GM21576 (cell line): ENCODE results near the gene HABP2.

Experiments used
- ATAC-seq: cut with Tn5 transposase; IDR thresholded peaks from one replicate; pipeline ENCODE4 v1.9.1; 2021; ENCODE audit warnings: mild to moderate bottlenecking, moderate library complexity; ENCODE audit not compliant: unreplicated experiment

The HABP2 gene

DNA sequence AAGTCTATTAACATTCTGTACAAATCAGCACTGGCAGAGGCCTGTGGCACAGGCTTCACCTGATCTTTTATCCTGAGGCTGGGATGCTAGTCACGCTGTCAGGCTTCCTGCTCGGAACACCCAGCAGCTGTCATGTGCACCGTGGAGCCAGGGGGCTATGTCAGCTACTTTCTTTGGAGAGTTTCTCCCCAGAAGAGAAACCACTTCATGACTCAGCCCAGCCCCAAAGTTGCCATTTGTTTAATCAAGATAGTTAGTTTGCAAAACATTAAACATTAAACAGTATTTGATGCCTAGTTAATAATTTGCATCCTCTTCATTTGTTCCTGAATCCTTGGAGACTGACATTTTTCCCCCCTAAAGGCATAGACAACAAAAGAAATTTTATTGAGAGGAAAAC lies at the start of gene HABP2:
HABP2 (plus strand) TSS at position 353 of the 400 bp plus-strand sequence. CDS start 69 bp downstream, outside the sequence.
- no peak for ATAC-seq

DNA sequence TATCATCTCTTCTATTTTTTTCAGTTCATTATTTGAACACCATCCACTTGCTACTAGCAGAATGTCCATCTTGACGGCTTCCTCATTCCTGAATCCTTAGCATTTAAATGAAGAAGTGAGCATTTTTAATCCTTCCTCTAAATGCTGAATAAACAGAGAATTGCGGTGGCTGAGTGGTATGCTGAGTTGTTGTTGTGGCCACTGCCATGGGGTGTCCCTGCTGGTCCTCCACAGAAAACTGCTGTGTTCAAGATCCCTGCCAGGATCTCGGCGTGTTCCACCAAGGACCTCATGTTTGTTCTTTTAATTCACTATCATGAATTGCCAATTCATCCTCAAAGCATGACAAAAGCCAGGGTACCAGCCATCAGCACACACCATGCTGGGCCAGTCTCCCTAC lies 48.9 kb upstream of the HABP2 start:
- ATAC-seq = no peak

DNA sequence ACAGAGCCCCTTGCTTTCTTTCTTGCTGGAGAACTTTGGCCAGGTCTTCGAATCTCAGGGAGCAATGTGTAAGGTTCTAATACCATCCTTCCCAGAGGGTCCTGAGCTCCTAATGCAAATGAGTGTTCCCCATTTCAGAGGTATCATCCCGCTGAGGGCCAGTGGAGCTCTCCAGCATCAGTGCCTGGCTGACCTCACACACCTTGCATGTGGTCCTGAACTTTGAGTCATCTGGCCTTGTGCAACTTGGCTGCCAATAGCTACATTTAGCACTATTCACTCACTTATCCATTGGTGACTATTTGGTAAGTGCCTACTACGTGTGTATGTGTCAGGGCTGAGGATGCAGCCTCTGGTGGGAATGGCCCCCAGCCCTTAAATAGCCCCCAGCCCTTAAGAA lies 48.4 kb upstream of the HABP2 start:
- ATAC-seq = no peak

DNA sequence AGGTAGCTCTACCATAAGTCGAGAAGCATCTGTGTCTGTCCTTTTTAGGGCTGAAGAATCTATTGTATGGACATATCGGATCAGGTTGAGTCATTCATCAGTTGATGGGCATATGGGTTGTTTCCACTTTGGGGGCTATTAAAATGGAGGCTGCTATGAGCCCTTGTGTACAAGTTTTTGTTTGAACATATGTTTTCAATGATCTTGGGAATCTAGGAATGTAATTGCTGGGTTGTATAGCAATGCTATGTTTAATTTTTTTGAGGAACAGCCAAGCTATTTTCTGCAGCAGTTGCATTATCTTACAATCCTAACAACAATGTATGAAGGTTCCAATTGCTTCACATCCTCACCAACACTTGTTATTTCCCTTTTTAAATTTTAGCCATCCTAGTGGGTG lies 46.4 kb upstream of the HABP2 start:
- ATAC-seq = no peak

DNA sequence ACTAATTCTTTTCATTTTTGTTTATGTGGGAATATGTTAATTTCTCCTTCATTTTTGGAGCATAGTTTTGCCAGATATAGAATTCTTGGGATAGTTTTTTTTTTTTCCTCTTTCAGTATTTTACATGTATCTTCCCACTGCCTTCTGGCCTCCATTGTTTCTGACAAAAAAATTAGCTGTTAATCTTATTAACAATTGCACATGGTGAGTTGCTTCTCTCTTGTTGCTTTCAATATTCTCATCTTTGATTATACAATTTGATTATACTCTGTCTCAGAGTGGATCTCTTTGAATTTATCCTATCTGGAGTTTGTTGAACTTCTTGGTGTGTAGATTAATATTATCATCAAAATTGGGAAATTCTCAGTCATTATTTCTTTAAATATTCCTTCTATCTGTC lies 41.4 kb upstream of the HABP2 start:
- no peak for ATAC-seq

DNA sequence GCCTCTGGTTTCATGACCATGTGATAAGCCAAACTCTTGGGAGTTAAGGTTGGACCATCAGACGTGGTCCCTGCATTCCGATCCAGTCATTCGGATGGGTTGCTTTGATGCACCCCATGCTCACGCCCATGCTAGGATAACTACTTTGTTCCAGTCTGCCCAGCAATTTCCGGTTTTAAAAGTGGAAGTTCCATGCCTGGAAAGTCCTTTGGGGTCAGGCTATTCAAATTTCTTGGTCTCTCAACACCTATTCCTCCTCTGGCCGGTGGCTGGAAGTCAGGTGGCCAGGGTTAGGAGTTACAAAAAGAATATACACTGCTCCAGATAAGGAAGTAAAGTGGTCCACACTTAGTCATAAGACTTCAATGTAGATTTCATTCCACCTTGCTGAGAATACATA lies 37.7 kb upstream of the HABP2 start:
- ATAC-seq = no peak

DNA sequence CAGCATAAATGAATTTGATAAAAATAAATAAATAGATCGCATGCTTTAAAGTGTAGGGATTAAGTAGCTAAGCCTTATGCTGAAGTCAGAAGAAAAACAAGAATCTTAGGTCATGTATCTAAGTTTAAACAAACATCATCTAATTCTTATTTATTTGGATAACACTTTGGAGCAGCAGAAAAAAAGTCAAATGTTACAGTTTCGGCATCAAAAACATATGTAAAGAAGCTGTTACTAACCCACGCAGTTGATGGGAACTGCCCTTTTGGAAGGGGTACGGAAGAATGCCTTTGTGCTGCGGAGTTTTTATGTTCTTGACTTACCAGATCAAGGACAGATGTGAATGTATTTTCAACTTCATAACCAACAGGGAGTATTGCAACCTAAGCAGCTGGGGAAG lies 37.3 kb upstream of the HABP2 start:
- ATAC-seq = no peak

DNA sequence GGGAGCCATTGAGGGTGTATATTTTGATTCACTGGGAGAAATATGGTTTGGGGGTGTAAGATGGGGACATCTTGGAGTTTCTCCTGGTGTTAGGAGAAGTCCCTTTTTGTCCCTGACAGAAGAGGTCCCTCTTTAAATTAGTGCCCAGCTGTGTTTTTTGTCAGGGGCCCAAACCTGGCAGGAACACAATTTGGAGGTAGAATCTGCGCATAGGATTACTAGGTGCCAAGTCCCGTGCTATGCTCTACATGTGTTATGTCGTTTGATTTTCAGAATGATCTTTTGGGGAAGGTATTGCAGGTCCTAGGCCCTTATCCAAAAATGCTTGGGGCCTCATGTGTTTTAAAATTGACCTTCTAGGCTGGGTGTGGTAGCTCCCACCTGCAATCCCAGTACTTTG lies 36.8 kb upstream of the HABP2 start:
- ATAC-seq = no peak

DNA sequence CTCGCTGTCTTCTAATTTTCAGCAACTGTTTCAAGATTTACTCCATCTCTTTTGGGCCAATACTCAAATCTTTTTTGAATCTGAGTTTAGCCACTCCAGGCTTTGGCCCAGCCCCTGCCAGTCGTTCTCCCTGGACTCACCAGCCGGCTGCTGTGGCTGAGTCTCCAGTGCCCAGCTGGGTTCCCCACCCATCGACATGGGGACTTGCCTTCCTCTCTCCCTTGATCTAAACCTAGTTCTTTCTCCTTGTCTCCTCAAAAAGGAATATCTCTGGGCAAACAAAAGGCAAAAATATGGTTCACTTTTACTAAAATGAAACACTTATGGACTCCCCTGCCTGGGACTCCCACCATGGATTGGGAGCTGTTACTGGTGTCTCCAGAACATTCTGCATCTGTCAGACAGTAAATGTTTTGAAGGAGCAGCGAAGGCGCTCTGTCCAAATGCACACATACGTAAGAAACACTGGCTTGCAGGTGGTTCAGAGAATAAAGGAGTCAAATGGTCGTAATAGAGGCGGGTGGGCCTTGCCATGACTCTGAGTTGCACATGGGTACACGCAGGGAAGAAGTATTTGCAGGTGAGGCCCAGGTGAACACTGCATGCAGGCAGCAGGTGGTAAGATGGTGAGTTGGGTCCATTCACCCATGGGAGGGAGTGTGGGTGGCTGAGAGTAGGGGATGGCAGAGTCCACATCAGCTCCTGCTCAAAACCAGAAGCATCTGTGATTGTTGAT lies 35.5 kb upstream of the HABP2 start:
- no peak for ATAC-seq

DNA sequence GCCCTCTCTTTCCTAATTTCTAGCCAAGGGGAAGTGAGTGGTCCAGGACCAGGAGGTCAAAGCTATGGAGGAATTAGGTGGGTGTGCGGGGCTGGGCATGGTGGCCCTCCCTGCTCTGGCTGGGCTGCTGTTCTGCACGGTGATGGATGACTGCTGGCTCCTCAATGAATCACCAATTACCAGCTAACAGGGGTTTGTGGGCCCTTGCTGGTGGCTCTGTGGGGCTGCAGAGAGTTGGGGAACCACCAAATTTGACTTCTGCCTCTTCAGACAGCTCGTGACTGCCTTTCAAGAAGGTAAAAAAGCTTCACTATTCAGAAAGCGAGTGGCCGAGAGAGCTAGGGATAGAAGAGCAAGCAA lies 35.0 kb upstream of the HABP2 start:
- ATAC-seq = no peak

DNA sequence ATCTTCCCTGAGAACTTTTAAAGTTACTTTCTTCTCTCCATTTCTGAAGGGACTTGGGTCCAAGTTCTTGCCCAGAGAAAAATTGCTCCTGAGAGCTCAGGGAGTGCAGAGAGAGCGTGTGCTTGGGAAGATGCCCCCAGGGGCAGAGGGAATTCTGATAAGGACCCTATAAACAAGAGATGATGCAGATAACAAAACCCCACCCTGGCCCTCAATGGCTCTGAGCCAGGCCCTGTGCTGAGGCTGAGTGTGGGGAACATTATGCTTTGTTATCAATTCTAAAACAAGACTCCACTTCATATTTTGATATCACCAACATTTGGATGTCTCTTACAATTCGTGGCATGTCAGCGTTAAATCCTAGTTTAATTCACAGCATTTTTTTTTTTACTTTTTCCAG lies 34.4 kb upstream of the HABP2 start:
- no peak for ATAC-seq

DNA sequence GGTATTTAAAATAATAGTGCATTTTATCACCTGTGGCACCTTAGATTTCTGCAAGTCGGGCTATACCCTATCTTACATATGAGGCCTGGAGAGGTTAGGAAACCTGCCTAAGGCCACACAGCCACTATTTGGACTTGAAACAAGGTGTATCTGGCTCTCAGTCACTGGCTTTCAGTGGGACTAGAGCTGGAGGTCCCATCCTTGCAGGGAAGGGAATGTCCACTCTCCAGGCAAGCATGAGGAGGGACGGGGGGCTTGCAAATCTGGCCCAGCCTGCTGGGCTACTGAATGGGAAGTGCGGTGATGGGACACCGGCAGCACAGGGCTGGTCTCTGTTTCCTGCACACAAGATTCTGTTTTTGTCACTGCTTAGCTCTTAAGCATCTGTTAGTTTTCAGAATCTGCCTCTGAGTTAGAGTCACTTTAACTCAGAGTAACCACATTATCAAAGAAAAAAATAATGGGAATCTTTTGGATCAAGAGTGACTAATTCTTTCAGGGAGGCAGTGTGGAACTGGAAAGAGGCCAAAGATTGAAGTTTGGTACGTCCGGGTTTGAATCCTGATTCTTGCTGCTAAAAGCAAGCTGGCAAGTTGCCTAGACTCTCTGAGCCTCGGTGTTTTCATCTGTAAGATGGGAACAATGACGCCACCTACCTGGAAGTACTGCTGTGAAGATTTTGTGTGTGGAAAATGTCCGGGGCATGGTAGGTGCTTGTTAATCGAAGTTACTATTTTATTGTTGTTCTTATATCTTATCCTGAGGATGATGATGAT lies 33.8 kb upstream of the HABP2 start:
- no peak for ATAC-seq

DNA sequence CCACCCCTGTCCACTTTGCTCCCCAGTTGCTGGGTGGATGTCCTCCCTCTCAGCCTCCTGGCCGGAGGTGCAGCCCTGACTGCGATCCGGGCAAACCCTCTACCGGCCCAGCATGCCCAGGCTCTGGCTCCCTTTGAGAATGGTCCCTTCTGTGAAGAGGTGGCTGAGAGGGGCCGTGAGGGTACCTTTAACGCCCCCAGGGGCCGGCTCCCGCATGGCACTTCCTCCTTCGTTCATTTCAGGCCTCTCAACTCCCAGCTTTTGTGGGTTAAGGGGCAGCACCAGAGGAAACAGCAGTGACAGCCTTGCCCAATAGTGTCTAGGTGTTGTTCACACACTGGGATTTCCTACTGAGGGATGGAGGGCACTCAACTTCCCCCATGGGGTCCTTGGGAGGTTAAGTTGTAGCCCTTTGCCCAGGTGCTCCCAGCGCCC lies 33.2 kb upstream of the HABP2 start:
- no peak for ATAC-seq

DNA sequence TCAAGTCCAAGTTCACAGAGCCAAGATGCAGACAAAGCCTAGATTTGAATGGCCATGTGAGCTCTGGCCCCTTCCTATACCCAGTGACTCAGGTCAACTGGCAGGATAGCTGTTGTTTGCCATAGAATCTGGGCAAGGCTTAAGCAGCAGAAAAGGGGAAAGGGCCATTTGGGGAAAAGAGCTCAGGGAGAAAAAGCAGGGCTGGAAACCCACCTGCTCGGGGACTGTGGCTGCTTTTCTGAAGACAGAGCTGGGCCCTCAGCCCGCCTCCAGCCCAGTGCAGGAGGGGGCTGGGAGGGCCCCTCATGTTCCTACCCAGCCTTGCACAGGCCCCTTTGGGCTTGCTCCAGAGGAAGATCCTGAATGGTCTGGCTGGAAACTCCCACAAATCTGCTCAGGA lies 32.6 kb upstream of the HABP2 start:
- ATAC-seq = no peak

DNA sequence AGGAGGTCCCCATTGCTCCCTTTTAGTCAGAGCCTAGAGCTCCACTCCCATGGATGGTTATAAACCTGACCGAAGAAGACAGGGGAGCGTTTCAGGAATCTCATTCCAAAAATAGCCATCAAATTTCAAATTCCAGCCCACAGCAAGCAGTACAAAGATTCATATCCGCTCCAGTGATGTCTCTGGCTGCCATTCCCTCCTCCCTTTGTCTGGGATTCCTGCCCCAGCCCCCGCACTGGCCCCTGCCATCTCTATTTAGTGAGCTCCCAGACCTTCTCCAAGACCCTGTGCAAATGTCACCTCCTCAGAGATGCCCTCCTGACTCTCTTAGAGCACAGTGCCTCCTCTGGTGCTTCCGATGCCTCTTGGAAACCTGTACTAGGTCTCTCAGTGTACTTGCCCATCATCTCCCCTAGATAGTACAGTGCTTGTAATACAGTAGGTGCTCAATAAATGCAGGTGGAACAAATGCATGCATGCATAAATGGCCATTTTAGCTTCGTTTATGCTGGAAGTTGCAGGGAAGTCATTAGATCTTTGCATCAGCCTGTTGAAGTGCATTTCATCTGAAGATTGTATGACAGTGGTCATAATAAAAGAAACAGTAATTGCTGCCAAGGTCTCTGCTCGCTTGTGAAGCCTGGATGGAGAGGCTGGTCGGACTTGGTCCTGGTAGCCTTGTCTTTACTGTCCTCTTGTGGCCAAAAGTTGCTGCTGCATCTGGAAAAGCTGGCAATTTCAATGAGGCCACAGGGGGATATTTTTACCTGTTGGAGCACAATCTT lies 32.0 kb upstream of the HABP2 start:
- peak; percentile 62 for ATAC-seq

DNA sequence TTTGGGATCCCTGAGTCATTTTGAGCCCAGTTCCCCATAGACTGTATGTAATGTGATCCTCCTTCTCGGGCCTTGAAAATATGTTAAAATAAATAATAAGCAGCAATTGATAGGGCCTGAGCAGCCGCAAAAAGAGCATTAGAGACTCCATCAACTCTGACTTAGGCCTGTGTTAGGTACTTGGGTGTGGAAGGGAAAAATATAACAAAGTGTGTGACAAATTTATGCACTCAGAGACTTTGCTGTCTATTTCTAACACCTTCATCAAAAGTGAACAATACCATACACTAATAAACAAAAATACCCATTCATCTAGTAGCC lies 31.4 kb upstream of the HABP2 start:
- no peak for ATAC-seq

DNA sequence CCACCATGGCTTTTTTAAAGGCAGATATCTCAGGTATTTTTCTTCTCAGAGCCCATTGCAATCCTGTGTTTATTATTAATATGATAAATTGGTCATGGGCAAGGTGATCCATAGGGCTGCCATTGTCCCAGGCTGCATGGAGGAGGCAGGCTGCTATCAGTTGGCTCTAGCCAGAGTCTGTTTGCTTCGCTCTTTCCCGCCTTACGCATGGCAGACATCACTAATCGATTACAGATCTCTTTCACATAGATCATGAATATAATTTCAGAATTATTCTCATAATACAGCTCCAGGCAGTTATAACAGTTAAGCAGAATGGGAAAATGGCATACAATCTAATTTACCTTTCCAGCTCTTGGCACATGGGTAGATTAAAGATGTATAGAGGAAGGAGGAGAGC lies 30.4 kb upstream of the HABP2 start:
- ATAC-seq = no peak

DNA sequence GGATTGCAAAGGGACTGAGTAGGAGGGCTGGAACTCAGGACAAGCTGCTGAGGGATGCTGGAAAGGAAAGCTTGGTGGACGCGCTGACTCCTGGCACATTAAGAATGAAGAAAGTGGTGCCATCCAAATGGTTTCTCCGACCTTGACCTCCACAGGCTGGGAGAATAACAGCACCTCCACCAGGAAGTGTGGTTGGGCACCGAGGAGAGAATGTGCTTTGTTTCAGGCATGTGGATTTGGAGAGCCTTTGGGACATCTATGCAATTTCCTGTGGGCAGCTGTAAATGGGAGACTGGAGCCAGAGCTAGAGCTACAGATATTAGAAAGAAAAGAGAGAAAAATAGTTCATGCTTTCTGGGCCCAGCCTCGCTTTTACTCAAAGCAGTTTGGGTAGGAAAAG lies 29.8 kb upstream of the HABP2 start:
- no peak for ATAC-seq

DNA sequence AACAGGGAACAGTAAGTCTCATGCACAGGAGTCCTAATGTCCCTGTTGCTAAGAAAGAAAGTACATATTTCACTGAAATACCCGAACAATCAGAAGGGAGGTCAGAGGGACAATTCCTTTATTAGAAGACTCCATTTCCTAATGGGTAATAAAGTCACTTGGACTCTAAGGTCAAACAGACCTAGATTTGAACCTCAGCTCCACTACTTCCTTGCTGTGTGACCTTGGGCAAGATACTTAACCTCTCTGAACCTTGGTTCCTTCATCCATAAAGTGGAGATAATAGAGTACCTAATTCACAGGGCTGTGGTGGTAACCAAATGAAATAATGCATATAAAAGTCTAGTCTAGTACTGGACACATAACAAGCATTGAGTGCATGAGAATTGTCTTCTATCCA lies 29.2 kb upstream of the HABP2 start:
- no peak for ATAC-seq

DNA sequence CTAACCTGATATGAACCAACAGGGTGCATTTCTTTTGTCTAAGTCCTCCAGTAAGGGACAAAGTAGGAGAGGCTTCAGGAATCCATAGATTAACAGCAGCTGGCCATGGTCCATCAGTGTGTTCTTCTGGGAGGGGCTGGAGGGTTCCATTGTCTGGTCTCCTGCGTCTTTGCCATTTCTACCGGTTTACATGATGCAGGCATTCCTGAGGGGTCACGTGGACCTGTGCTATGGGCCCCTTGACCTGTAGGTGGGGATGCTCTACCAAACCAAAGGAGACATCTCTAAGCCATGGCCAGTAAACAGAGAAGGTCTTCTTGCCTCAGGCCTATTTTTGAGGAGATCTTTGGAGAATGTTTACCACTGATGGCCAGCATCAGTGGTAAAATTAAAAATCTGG lies 28.7 kb upstream of the HABP2 start:
- no peak for ATAC-seq

DNA sequence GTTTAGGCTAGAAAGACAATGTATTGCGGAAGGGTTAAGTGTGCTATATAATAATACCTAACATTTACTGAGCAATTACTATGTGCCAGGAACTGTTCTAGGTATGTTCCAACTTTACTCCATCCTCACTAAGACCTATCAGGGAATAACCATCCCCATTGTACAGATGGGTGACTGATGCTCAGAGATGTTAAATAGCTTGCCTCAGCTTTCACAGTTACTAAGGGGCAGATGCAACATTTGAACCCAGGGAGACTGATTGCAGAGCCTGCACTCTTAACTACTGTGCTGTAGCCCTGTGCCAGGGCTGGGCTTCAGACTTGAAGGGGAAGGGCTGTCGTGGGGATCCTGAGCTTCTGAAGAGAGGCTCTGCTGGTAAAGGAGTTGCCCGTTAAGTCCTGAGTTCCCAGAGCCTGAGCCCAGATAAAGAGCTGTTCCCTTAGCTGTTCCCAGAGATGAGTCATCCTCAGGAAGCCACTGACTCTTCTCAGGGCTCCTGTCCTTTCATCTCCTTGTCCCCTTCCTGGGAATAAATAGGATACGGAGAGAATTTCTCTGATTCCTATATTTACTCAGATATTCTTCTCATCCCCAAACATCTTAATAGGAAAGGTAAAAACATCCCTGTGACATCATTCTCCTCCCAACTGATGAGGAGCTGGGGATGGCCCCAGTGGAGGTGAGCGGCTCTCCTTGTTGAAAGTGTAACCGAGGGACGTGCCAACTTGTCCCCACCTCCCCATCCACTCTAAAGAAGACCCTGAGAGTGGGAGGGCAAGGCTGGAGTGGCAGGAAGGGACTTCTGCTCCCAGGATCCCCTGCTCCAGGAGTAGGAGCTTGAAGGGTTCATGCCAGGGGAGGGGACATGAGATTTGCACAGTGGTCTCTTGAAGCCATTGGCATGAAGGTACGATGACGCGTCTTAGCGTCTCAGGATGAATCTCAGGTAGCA lies 28.0 kb upstream of the HABP2 start:
- no peak for ATAC-seq
